Renal pelvis (tissue), 4 donors: Measurements from ENCODE around the gene PPP1R27. TPM values are rescaled to one million over a fixed set of nuclear protein-coding genes. Genes with fewer than 3 reads are reported as not detected.

Source experiments
- DNase-seq: peaks from one replicate; pipeline ENCODE4 v3.0.0-alpha.2; 2013
- polyA plus RNA-seq, 3 donors: library from polyadenylated mRNA; unstranded; fragments of 120-200 nt; gene quantifications; one replicate each; pipeline ENCODE4 v1.2.1, GENCODE V29; 2013; ENCODE audit not compliant: insufficient read length in 3 of 3

The PPP1R27 gene
- polyA plus RNA-seq, 3 donors: 0.14 to 0.44 TPM; not detected in 1

DNA sequence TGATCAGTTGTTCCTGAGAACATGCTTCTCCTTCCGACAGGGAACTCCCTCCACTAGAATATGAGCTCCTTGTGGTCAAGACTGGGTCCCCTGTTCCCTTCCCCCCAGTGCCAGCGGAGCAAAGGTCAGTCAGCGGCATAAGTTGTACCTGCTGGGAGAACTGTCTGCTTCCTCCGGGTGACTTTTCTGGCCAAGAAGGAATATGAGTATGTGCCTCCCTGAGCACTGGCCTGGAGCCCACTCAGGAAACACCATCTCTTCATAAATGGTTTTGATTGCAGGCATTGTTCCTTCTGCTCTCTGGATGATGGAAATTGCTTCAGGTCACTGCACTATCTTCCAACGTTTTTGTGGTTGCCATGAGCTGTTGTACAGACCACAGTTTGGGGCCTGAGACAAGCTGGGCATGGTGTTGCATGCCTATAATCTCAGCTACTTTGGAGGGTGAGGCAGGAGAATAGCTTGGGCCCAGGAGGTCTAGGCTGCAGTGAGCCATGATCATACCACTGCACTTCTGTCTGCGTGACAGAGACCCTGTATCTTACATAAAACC, 28.3 kb upstream of the PPP1R27 start:
- no peak for DNase-seq

DNA sequence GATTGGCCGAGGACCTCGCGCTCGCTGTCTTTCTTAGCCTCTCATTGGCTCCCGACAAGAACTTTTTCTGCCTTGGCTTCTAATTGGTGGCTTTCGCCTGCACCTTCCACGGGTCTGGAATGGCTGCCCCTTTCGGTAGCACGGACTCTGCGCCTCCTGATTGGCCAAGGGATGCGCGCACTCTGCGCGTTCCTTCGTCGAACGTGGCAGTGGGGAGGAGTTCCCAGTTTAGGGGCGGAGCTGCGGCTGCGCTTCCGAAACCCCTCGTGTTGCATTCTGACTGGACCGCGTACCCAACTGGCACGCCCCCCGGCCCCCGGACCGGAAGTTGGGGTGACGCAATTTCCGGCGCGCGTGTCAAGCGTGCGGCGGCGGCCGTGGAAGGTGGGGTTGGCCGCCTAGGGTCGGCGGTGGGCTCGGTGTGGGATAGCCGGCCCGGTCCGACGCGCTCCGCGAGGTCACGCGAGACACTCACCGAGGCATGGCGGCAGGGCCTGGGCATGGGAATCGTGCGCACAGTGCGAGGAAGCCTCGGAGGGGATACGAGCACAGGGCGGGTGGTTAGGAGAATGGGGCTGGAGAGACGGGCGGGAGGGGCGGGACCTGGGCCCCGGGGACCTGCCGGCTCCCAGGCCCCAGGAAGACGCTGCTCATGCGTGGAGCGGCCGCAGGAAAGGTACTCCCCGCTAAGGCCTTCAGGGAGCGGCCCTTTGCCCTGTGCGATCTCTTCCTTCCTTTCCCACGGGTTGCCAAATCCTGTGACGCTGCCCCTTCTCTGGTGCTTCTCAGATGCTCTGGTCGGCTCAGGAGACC, 26.1 kb upstream of the PPP1R27 start:
- DNase-seq: peak; percentile 100

DNA sequence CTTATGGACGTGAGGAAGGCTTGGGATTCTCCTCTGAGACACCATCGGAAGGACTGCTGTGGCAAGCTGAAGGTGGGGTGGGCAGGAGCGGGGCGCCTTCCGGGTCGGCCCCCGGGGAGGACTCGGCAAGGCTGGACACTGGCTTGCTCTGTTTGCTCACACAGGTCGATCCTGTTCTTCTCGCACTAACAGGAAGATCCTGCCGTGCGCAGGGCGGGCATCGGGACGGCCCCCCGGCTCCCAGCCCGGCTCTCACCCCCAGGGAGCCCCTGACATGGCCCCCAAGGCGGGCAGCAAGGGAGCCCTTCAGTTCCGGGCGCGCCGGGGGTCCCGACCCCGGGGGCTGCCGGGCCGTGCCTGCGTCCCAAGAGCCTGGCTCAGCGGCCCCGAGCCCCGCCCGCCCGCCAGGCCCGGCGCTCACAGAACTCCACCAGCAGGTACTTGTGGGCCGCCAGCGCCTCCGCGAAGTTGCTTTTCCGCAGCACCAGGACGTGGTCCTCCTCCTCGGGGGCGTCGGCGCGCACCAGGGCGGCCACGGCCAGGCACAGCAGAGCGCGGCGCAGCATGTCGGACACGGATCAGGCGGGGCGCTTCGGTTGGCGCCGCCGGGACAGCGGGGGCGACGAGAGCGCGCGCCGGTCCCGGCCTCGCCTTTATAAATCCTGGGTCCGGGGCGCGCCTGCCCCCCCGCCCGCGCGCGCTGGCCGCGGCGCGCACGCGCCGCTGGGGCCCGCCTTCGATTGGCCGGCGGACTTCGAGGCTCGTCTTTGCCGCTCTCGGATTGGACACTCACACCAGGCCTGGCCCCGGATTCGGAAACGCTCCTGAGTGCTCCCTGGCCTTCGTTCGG, 25.3 kb upstream of the PPP1R27 start, which contains the start of gene P4HB:
Gene P4HB (minus strand): TSS at position 630 of the 850 bp plus-strand sequence. CDS start 64 bp downstream, at position 566.
- no peak for DNase-seq

DNA sequence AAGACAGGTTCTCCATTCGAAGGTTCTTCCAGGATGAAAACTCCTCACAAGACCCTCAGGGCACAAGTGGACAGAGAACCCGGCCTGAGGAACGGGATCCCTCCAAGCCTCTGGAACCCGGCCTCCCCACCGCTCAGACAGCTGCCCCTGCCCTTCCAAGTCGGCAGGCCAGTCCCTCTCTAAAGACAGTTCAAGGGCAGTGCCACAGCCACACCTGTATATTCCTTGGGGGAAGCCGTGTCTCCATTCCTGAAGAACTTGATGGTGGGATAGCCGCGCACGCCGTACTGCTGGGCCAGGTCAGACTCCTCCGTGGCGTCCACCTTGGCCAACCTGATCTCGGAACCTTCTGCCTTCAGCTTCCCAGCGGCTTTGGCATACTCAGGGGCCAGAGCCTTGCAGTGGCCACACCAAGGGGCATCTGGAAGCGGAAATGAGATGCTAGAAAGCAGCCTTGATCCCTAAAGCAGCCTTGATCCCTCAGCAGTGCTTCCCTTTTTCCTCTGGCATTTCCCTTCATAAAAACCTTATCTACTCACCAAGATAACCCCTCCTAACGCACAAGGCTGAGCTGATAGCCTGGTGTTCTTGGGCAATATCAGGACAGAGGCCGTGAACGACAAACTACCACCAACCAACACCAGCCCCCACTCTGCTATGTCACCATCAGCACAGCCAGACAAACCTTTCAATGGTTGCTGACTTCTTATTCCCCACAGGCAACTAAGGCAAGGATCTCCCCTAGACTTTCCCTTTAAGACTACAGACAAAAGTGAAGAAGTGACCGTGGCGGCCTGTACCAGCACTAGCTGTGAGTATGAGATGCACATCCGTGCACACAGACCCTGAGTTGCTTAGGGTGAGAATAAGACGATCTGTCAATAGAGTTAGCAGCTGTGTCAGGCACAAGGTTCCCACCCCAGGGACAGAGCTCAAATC, 24.4 kb upstream of the PPP1R27 start:
- DNase-seq: no peak

DNA sequence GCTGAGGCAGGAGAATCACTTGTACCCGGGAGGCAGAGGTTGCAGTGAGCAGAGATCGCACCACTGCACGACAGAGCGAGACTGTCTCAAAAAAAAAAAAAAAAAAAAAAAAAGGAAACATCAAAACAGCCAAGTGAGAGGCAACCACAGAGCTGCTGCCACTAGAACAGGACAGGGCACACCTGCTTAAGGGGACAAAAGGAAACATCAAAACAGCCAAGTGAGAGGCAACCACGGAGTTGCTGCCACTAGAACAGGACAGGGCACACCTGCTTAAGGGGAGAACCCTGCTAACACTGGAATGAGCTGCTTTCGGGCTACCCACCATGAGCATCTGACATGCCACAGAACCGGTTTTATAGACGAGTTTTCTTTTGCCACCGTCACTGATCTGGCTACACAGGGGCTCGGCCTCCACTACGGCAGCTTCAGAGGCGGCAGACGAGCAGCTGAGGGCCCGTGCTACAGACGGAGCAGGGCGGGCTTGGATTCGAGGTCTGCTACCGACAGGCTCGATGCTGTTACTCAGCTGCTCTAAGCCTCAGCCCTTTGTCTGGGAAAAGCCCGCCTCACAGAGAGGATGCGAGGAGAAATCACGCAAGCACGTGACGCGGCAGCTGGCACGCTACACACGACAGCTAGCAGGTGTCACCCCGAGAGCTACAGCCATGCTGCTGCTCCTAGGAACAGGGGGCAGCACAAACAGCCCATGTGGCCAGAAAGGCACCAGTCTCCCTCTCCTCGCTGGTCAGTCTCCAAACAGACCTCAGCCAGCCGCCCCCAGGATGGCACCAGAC, 23.5 kb upstream of the PPP1R27 start:
- no peak for DNase-seq

DNA sequence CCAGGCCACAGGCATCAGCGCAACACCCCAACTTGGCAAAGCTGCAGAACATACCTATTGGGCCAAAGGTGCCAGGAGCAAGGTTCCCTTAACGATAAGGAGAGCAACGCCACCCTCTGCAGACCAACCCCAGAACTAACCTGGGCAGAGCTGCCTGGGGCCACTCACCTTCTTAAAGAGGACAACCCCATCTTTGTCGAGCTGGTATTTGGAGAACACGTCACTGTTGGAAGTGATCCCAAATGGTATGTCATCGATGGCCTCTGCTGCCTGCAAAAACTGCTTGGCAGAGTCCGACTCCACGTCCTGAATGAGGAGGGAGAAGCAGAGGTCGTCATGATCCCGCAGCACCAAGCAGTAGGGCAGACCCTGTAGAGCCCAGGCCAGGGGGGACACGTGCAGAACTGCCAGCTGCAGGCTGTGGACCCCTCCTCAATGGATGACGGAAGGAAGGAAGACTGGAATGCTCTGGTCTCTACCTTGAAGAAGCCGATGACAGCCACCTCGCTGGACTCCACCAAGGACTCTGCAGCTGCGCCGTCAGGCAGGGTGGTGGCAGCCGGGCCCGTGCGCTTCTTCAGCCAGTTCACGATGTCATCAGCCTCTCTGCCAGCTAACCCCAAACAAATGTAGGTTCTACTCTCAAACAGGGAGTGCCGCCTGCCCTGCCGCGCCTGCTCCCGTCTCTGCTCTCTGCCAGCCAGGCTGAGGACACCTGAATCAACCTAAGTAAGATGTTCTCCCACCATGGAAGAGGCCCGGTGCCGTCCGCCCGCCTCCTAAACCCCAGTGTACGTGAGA, 20.3 kb upstream of the PPP1R27 start:
- no peak for DNase-seq

DNA sequence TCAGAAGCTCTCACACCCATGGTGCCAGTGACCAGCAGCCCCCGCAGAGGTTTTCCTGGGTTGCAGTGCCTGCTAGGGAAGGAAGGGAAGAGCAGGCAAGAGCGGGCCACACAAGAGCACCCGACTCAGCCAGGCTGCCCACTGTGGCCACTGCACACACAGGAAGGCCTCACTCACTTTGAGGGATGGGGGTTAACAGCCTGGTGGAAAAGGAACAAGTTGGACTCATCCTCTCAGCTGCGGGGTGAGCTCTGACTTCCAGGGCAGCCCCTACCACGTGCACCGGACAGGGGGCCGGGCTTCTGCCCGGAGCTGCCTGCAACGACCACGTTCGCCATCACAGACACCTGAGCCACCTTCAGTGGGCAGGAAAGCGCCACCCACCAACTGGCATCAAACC, 17.4 kb upstream of the PPP1R27 start:
- no peak for DNase-seq

DNA sequence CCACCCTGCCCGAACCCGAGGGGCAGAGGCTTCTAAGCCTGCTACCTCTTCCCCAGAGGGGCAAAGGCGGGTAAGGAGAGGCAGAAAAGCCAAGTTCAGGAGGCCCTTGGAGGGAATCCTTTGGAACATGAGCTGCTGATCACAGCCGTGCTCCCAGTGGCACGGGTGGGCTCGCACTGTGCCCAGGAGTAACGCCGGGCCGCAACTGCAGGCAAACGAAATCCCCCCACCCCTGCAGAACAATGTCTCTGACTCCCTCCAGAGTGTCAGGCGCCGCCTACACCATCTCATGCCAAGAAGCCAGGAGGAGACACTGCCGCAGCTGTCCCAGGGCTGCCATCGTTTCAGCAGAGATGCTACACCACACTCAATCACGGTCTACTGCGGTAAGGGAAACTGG, 16.6 kb upstream of the PPP1R27 start:
- no peak for DNase-seq

DNA sequence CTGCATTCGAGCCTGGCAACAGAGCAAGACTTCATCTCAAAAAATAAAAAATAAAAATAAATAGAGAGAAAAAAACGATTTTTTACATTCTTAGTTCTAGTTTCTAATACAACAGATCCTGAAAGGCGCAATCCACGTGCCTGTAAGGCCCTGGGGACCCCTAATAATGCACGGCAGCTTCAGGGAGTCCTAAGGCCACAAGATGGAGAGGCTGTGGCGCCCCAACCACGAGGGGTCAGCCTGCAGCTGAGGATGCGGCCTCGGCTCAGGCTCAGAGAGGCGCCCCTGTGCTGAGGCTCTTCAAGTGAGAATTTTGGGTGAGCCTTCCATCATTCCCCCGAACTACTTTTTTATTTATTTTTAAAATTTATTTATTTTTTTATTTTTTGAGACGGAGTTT, 14.6 kb upstream of the PPP1R27 start:
- DNase-seq: no peak

DNA sequence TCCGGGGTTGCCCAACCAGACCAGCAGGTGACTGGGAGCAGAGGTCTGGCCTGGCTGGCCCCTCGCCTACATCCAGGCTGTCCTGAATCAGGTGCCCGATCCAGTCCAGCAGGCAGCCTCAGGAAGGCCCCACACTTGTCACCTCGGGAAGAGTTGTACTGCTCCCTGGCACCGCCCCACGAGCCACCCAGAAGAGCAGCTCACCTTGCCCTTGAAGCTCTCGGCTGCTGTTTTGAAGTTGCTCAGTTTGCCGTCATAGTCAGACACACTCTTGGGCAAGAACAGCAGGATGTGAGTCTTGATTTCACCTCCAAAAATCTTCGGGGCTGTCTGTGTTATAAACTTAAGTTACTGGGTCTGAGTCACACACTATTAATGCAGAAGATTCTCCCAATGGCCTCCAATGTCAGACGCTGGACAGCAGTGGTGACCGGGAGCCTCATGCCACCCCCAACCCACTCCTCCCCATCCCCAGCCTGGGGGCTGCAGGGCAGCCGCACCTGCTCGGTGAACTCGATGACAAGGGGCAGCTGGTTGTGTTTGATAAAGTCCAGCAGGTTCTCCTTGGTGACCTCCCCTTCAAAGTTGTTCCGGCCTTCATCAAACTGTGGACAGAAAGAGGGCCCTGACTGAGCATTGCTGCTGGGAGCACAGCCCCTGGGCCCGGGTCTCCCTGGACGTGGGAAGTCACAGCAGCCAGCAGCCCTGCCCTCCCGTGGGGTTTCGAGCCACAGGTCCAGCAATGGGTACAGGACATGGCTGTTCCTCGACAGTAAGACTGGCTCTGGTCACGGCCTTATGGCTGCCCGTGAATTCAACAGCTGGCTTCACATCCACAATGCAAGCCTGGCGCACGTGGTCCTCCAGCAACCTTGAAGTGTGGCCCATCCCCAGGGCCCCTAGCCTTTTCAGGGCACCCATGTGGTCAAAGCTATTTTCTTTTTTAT, 12.2 kb upstream of the PPP1R27 start:
- DNase-seq: no peak

DNA sequence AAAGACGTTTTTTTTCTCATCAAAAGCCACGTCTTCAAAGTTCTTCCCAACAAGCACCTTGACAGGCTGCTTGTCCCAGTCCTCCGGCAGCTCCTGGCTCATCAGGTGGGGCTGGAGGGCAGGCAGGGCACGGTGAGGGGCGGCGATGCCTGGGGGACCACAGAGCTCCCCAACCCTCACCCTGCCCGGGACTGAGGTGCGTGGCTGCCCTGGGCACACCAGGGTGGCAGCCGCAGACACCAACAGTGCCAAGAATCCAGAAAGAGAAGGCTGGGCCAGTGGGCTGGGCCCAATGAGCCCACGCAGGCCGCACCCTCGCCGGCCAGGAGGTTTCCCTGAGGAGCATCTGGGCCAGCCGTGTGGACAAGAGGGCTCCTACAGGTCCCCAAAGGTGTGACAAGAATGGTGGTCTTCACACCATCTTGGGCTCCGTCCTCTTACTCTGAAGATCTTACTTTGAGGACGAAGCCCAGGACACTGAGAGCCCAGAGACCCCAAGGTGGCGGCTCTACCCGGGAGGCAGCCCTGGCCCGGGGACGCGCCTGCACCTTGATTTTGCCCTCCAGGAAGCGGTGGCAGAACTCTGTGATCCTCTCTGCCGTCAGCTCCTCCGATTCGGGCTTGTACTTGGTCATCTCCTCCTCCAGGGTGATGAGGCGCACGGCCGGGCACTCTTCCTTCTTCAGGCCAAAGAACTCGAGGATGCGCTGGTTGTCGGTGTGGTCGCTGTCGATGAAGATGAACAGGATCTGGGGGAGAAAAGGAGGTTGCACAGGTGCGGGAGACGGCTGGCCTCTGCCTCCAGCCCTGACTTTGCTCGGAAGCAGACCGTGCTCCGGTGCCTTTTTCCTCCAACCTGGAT, 11.3 kb upstream of the PPP1R27 start:
- DNase-seq: no peak

DNA sequence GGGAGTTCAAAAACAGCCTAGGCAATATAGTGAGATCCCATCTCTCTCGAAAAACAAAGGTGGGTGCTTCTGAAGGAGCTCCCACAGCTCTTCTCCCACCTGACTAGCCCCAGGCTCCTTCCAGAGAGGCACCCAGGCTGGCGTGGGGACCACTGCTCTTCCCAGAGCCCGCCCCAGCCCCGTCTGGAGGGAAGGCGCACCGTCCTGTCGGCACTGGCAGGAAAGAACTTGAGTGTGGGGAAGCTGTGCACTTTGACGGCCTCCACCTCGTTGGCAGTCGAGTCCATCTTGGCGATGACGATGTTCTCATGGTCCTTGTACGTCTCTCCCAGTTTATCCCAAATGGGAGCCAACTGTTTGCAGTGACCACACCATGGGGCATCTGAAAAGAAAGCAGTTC, 10.5 kb upstream of the PPP1R27 start:
- DNase-seq: no peak

DNA sequence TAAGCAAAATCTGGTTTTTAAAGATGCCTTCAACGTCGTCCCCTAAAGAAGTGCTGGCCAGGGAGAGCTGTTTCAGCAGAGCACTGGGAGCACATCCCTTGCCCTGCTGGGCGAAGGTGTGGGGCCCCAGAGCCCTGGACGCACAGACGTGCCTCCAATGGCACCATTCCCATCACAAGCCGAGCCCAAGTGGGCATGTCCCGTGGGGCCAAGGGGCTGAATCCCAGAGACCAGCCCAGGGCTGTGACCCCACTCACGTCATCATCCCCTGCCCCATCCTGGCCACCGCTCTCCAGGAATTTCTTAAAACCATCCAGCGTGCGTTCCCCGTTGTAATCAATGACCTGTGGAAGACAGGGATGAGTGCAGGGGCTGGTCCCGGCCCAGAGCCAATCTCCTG, 10.0 kb upstream of the PPP1R27 start:
- DNase-seq: no peak

DNA sequence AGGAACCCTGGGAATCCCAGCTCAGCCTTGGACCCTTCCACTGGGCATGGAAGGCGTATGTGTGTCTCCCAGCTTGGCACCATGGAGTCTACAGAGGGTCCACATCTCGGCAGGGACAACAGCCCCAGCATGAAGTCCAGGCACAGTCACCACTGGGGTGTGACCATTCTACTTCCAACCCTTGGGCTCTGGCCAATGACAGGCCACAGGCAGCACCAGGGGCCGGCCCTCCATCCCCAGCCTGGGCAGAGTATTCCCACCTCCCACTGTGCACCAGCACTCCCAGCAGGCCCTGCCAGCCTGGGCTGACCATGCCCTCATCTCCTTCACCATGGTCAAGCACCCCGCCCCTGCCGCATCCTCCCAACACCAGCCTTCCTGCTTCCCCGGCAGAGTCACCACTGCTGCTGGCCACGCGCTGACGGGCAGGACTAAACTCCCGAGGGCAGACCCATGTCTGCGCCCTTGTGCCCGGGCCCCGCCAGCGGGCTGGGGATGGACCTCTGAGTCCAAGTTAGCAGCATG, 9.5 kb upstream of the PPP1R27 start:
- no peak for DNase-seq

DNA sequence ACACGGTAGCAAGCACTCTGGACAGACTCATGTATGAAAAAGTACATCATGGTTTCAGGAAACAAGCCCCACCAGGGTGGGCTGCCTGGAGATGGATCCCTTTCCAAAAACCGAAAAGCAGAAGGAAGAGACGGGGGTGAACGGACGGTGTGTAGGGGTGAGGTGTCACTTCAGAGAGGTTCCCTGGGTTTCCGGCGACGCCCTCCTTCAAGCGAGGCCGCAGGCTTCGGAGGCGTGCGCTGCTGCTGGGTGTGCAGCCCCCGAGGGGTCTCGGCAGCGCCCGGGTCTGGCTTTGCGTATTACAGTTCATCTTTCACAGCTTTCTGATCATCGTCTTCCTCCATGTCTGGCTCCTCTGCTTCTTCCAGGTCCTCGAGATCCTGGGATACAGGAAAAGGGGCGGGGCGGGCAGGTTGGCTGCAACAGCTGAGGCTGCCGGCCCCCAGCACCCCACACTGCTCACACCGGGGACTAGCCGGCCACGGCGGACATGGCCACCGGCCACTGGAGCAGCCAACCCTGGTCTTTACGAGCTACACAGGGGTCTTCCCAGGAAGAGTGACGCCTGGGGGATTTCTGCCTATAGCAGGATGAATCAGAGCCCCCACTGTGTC, 9.0 kb upstream of the PPP1R27 start:
- no peak for DNase-seq

DNA sequence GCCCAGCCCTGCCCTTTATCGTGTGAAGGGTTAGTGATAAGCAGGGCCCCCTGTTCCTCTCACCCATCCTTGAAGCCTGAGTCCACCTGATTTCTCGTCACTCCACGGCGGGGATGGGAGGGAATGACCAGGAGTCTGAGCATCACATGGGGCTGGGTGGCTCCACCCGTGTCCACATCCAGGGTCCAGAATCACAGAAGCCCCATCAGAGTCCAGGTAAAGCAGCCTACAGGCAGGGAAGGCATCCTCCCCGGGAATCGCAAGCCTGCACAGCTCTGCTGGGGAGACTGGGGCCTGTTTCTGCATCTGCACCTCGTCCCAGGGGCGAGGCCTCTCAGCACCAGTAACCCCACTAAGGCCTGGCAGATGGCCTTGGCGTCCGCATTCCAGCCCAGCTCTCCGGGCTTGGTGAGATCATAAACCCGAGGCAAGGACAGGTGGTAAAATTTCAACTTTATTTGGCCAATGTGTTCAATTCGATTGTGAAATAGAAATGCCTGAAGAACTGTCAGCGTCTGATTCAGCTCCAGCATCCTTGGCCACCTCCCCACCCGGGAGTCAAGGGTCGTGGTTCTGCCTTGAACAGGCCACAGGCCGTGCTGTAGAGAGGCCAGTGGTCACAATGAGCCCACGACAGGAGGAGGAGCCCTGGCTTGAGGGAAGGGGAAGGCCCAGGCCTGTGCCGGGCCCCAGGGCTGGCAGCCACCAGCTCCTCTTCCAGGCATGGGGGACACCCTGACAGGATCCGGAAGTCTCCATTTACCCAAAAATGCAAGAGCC, 8.1 kb upstream of the PPP1R27 start:
- DNase-seq: no peak
